ENCODE results near the gene ENO4. TPM values are rescaled to one million over a fixed set of nuclear protein-coding genes. Genes with fewer than 3 reads are reported as not detected.

Gene ENO4
- total RNA-seq, 1 donor from 2014 or later = 0.52 TPM

DNA sequence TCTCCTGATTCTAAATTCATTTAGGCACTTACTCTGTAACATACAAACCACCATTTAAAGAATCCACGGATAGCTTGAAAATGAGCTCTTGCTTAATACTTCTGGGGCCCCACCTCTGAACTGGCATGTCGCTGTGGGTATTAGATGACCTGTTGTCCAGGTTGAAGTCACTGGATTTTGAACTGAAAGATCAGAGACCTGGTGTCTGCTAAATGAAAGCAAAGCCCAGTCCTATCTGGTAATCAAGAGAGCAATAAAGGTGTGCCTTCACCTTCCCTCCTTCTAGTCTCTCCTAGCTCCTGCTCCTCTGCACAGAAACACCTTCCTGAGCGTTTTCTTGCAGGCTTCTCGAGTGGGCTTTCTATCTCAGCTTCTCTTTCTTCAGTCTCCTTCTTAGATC, 4.4 kb downstream of the ENO4 start:
- FAIRE-seq = no peak
- peaks cover 5% of the 10 kb centered on the region for H3K9me3 Mint-ChIP-seq (ENCODE audit: unreplicated experiment)

DNA sequence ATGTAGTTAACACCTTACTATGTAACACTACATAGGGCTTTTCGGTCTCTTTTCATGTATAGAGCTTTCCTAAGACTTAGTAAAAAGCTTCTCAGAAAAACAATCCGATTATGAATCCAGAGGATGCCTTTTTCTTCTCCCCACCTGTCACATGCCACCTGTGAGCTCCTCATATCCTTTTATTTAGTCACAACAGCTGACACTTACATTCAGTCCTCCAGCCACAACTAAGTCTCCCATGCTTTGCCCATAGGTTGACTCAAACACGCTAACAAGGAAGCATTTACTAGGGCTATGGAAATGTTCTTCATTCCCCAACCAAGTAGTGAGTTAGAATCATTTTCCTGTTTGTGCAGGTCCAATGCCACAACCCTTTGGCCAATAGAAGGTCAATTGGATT, 7.9 kb downstream of the ENO4 start:
- Mint-ChIP-seq H3K36me3 (ENCODE audit: low read depth, unreplicated experiment) (peaks cover 3% of the 10 kb centered on the region), H3K27me3 (ENCODE audit: low read depth, unreplicated experiment) (peaks cover 12% of the 10 kb centered on the region), H3K27ac (ENCODE audit: unreplicated experiment) (no peak overlapping the region), H3K9me3 (ENCODE audit: unreplicated experiment) (peaks cover 5% of the 10 kb centered on the region), H3K4me3 (ENCODE audit: unreplicated experiment) (no peak overlapping the region), H3K4me1 (ENCODE audit: low read depth, unreplicated experiment) (no peaks in the 10 kb centered on the region)
- Histone ChIP-seq H3K4me1 (ENCODE audit: insufficient read depth, low read length) (no peaks in the 10 kb centered on the region), H3K36me3 (ENCODE audit: insufficient read depth, low read length) (no peaks in the 10 kb centered on the region), H3K4me3 (ENCODE audit: insufficient read depth, low read depth, low read length) (no peak overlapping the region), H3K9me3 (ENCODE audit: insufficient read depth, low read depth, low read length) (no peaks in the 10 kb centered on the region), H2AFZ (ENCODE audit: low read depth, low read length) (no peak overlapping the region), H3K27ac (ENCODE audit: low read depth, low read length) (no peak overlapping the region), H3K4me2 (ENCODE audit: low read length) (no peak overlapping the region), H3K79me2 (ENCODE audit: insufficient read depth, low read length) (no peaks in the 10 kb centered on the region), H3K9ac (ENCODE audit: low read length) (no peak overlapping the region), H3K27me3 (ENCODE audit: insufficient read depth, low read length) (no peaks in the 10 kb centered on the region), H4K20me1 (ENCODE audit: insufficient read depth, low read length) (no peaks in the 10 kb centered on the region)
- DNase-seq (ENCODE audit: low read depth) (no peak), FAIRE-seq (no peak)
- TF ChIP-seq, protein P1, sequence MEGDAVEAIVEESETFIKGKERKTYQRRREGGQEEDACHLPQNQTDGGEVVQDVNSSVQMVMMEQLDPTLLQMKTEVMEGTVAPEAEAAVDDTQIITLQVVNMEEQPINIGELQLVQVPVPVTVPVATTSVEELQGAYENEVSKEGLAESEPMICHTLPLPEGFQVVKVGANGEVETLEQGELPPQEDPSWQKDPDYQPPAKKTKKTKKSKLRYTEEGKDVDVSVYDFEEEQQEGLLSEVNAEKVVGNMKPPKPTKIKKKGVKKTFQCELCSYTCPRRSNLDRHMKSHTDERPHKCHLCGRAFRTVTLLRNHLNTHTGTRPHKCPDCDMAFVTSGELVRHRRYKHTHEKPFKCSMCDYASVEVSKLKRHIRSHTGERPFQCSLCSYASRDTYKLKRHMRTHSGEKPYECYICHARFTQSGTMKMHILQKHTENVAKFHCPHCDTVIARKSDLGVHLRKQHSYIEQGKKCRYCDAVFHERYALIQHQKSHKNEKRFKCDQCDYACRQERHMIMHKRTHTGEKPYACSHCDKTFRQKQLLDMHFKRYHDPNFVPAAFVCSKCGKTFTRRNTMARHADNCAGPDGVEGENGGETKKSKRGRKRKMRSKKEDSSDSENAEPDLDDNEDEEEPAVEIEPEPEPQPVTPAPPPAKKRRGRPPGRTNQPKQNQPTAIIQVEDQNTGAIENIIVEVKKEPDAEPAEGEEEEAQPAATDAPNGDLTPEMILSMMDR (IDR thresholded peaks at IDR 0.05; ENCODE audit: insufficient read depth, low read depth, low read length) = no peak
- no peak for TF ChIP-seq EZH2 (IDR thresholded peaks at IDR 0.05; ENCODE audit: insufficient read depth, low read length)

More for the DNA sequence above, 4.4 kb downstream of the ENO4 start:
- H3K4me1 Mint-ChIP-seq (ENCODE audit: low read depth, unreplicated experiment) = peaks cover 1% of the 10 kb centered on the region
- Histone ChIP-seq H3K4me3 (ENCODE audit: insufficient read depth, low read depth, low read length) (no peak overlapping the region), H3K36me3 (ENCODE audit: insufficient read depth, low read length) (no peaks in the 10 kb centered on the region), H3K9ac (ENCODE audit: low read length) (no peak overlapping the region), H2AFZ (ENCODE audit: low read depth, low read length) (no peak overlapping the region), H3K4me1 (ENCODE audit: insufficient read depth, low read length) (peaks cover 10% of the 10 kb centered on the region), H3K4me2 (ENCODE audit: low read length) (no peak overlapping the region), H3K27ac (ENCODE audit: low read depth, low read length) (no peak overlapping the region), H3K9me3 (ENCODE audit: insufficient read depth, low read depth, low read length) (no peaks in the 10 kb centered on the region), H3K79me2 (ENCODE audit: insufficient read depth, low read length) (no peaks in the 10 kb centered on the region), H4K20me1 (ENCODE audit: insufficient read depth, low read length) (no peaks in the 10 kb centered on the region), H3K27me3 (ENCODE audit: insufficient read depth, low read length) (no peaks in the 10 kb centered on the region)
- H3K4me3 Mint-ChIP-seq (ENCODE audit: unreplicated experiment) = no peak overlapping the region
- DNase-seq (ENCODE audit: low read depth) = no peak
- no peak overlapping the region for H3K27ac Mint-ChIP-seq (ENCODE audit: unreplicated experiment)
- H3K36me3 Mint-ChIP-seq (ENCODE audit: low read depth, unreplicated experiment) = peaks cover 6% of the 10 kb centered on the region
- no peak for TF ChIP-seq EZH2 (IDR thresholded peaks at IDR 0.05; ENCODE audit: insufficient read depth, low read length)
- TF ChIP-seq, protein P1 (IDR thresholded peaks at IDR 0.05; ENCODE audit: insufficient read depth, low read depth, low read length) = no peak
- H3K27me3 Mint-ChIP-seq (ENCODE audit: low read depth, unreplicated experiment) = peaks cover 9% of the 10 kb centered on the region

DNA sequence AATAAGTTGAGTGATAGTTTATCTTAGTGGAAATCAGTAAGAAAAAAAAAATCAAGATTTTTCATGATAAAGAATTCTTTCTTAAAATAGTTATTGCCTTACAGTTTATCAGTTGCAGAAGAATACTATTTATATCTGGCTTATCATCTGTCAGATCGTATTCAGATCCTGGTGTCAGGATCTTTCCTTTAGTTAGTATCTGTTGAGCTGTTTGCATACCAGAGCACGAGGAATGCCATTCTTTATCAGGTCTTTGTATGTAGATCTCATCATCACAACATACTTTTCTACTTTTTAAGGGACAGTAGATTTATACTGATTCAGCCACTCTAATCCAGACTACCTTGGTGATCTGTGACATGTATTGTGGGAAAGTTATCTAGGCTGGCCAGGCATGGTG, 12.5 kb downstream of the ENO4 start:
- Mint-ChIP-seq H3K36me3 (ENCODE audit: low read depth, unreplicated experiment) (no peaks in the 10 kb centered on the region), H3K4me1 (ENCODE audit: low read depth, unreplicated experiment) (no peaks in the 10 kb centered on the region), H3K4me3 (ENCODE audit: unreplicated experiment) (no peak overlapping the region), H3K27me3 (ENCODE audit: low read depth, unreplicated experiment) (peaks cover 7% of the 10 kb centered on the region), H3K9me3 (ENCODE audit: unreplicated experiment) (peaks cover 5% of the 10 kb centered on the region), H3K27ac (ENCODE audit: unreplicated experiment) (no peak overlapping the region)
- no peak overlapping the region for H3K27ac ChIP-seq (ENCODE audit: low read depth, low read length)
- no peaks in the 10 kb centered on the region for H3K27me3 ChIP-seq (ENCODE audit: insufficient read depth, low read length)
- H3K4me3 ChIP-seq (ENCODE audit: insufficient read depth, low read depth, low read length) = no peak overlapping the region
- no peak overlapping the region for H2AFZ ChIP-seq (ENCODE audit: low read depth, low read length)
- H3K79me2 ChIP-seq (ENCODE audit: insufficient read depth, low read length) = no peaks in the 10 kb centered on the region
- TF ChIP-seq, protein P1 (IDR thresholded peaks at IDR 0.05; ENCODE audit: insufficient read depth, low read depth, low read length) = no peak
- no peak overlapping the region for H3K4me2 ChIP-seq (ENCODE audit: low read length)
- no peaks in the 10 kb centered on the region for H4K20me1 ChIP-seq (ENCODE audit: insufficient read depth, low read length)
- no peak overlapping the region for H3K9ac ChIP-seq (ENCODE audit: low read length)
- H3K36me3 ChIP-seq (ENCODE audit: insufficient read depth, low read length) = no peaks in the 10 kb centered on the region
- no peak for FAIRE-seq
- no peaks in the 10 kb centered on the region for H3K9me3 ChIP-seq (ENCODE audit: insufficient read depth, low read depth, low read length)
- no peaks in the 10 kb centered on the region for H3K4me1 ChIP-seq (ENCODE audit: insufficient read depth, low read length)
- no peak for DNase-seq (ENCODE audit: low read depth)
